HEK293 (cell line): ENCODE measurements around the gene HSPE1.

ENCODE experiments used
- CTCF ChIA-PET: fragments of 350-600 bp; formaldehyde crosslinking; extraction: SDS; loops from one replicate; lab custom pipeline; 2021; ENCODE audit warnings: antibody characterized with exemption; lab: Yijun Ruan, JAX
- POLR2A ChIA-PET: fragments of 300-600 bp; formaldehyde crosslinking; extraction: SDS; loops from one replicate; lab custom pipeline; 2020; ENCODE audit warnings: antibody characterized with exemption, inconsistent platforms; lab: Yijun Ruan, JAX
- H3K27ac ChIP-seq: fragments of 200-500 bp; sonication (Bioruptor generic); 2 replicates; pipeline ENCODE4 v1.5.1; 2014; ENCODE audit warnings: low read depth, low read length, control low read depth, inconsistent platforms; ENCODE audit errors: extremely low read depth
- H3K36me3 ChIP-seq, 2 experiments: fragments of 200-500 bp in 1 of 2; sonication (Bioruptor generic) in 1 of 2; 1 replicate in 1 of 2; 2 replicates in 1 of 2; pipeline ENCODE4 v1.5.1; 2014 to 2017; ENCODE audit warnings: inconsistent platforms in 2 of 2, low read length in 2 of 2; ENCODE audit not compliant: control insufficient read depth in 2 of 2, insufficient read depth in 1 of 2
- H3K4me1 ChIP-seq: fragments of 200-500 bp; sonication (Bioruptor generic); 2 replicates; pipeline ENCODE4 v1.5.1; 2014; ENCODE audit warnings: mild to moderate bottlenecking, low read length, inconsistent platforms; ENCODE audit not compliant: control insufficient read depth, insufficient read depth
- H3K4me3 ChIP-seq: 2 replicates; pipeline ENCODE4 v1.5.1; 2011; ENCODE audit warnings: low read depth, mild to moderate bottlenecking, control low read depth, low read length, moderate library complexity
- H3K9me3 ChIP-seq: fragments of 200-500 bp; sonication (Bioruptor generic); 2 replicates; pipeline ENCODE4 v1.5.1; 2014; ENCODE audit warnings: low read depth, low read length, inconsistent platforms; ENCODE audit not compliant: control insufficient read depth, insufficient read depth
- BCL6B ChIP-seq: fragments of 450-650 bp; formaldehyde crosslinking; IDR thresholded peaks from 2 replicates; pipeline ENCODE4 v1.5.1; 2017; ENCODE audit warnings: missing biosample characterization, missing genetic modification characterization
- EGR2 ChIP-seq: fragments of 450-650 bp; formaldehyde crosslinking; IDR thresholded peaks from 2 replicates; pipeline ENCODE4 v1.5.1; 2016; ENCODE audit warnings: low read depth, missing biosample characterization, missing genetic modification characterization
- IKZF3 ChIP-seq: fragments of 450-650 bp; IDR thresholded peaks from 2 replicates; pipeline ENCODE4 v1.5.0; 2018; ENCODE audit warnings: missing biosample characterization, mild to moderate bottlenecking, missing genetic modification characterization, moderate library complexity
- KLF17 ChIP-seq: fragments of 450-650 bp; formaldehyde crosslinking; IDR thresholded peaks from 2 replicates; pipeline ENCODE4 v1.5.1; 2016; ENCODE audit warnings: missing biosample characterization, missing genetic modification characterization
- KLF7 ChIP-seq: fragments of 450-650 bp; formaldehyde crosslinking; IDR thresholded peaks from 2 replicates; pipeline ENCODE4 v1.5.1; 2016; ENCODE audit warnings: missing biosample characterization, missing genetic modification characterization, borderline replicate concordance
- KLF9 ChIP-seq: fragments of 450-650 bp; formaldehyde crosslinking; IDR thresholded peaks from 2 replicates; pipeline ENCODE4 v1.5.1; 2016; ENCODE audit warnings: missing biosample characterization, missing genetic modification characterization, low read depth
- PRDM2 ChIP-seq: fragments of 450-650 bp; formaldehyde crosslinking; IDR thresholded peaks from 2 replicates; pipeline ENCODE4 v1.5.1; 2016; ENCODE audit warnings: missing biosample characterization, missing genetic modification characterization, borderline replicate concordance
- SP7 ChIP-seq: fragments of 450-650 bp; formaldehyde crosslinking; IDR thresholded peaks from 2 replicates; pipeline ENCODE4 v1.5.1; 2016; ENCODE audit warnings: missing biosample characterization, missing genetic modification characterization
- ZBTB20 ChIP-seq: fragments of 450-650 bp; formaldehyde crosslinking; IDR thresholded peaks from 2 replicates; pipeline ENCODE4 v1.5.1; 2016; ENCODE audit warnings: missing biosample characterization, missing genetic modification characterization
- ZNF16 ChIP-seq: fragments of 450-650 bp; formaldehyde crosslinking; IDR thresholded peaks from 2 replicates; pipeline ENCODE4 v1.5.1; 2016; ENCODE audit warnings: low read depth, missing biosample characterization, missing genetic modification characterization
- ZNF169 ChIP-seq: fragments of 450-650 bp; formaldehyde crosslinking; IDR thresholded peaks from 2 replicates; pipeline ENCODE4 v1.5.1; 2016; ENCODE audit warnings: missing biosample characterization, missing genetic modification characterization
- ZNF354C ChIP-seq: fragments of 450-650 bp; formaldehyde crosslinking; IDR thresholded peaks from 2 replicates; pipeline ENCODE4 v1.5.1; 2016; ENCODE audit warnings: missing biosample characterization, missing genetic modification characterization, low read depth, borderline replicate concordance
- ZNF768 ChIP-seq: fragments of 450-650 bp; formaldehyde crosslinking; IDR thresholded peaks from 2 replicates; pipeline ENCODE4 v1.5.1; 2018; ENCODE audit warnings: missing biosample characterization, mild to moderate bottlenecking, missing genetic modification characterization

Gene HSPE1

GRCh38 chr2:197504000-197504399, 3.8 kb downstream of the HSPE1 start:
- TF ChIP-seq KLF9 (tag by site-specific recombination) = no peak
- TF ChIP-seq SP7 (tag by site-specific recombination) = no peak
- TF ChIP-seq ZNF16 (tag by site-specific recombination) = no peak
- no peak for TF ChIP-seq ZBTB20 (tag by site-specific recombination)
- TF ChIP-seq KLF7 (tag by site-specific recombination) = no peak
- TF ChIP-seq, all 188 proteins: peak for 0
- CTCF ChIA-PET = interaction anchor here (0.7 kb wide), 1 partner anchor 60 kb away, joined by 3 read pairs; no protein-coding TSS in a partner anchor
- 0 out of 2 replicates have a peak, but pooled peaks cover 4% of the 10 kb centered on the region for H3K4me1 ChIP-seq
- H3K36me3 ChIP-seq = peaks cover 18 to 41% of the 10 kb centered on the region in 2 experiments; a peak in 2 of 3 replicates
- POLR2A ChIA-PET = no interaction called here
- H3K27ac ChIP-seq = no peak overlapping the region
- H3K9me3 ChIP-seq = no peaks in the 10 kb centered on the region
- no peak overlapping the region for H3K4me3 ChIP-seq

GRCh38 chr2:197504512-197504911, 4.3 kb downstream of the HSPE1 start:
- H3K4me3 ChIP-seq = no peak overlapping the region
- ChIA-PET CTCF (interaction anchor here (0.7 kb wide), 1 partner anchor 59 kb away, joined by 3 read pairs; no protein-coding TSS in a partner anchor), POLR2A (no interaction called here)
- H3K9me3 ChIP-seq = no peaks in the 10 kb centered on the region
- H3K36me3 ChIP-seq = peaks cover 18 to 39% of the 10 kb centered on the region in 2 experiments; a peak in 2 of 3 replicates
- TF ChIP-seq ZNF768 (tag by site-specific recombination) = no peak
- no peak for TF ChIP-seq ZNF169 (tag by site-specific recombination)
- TF ChIP-seq IKZF3 (tag by site-specific recombination) = no peak
- no peak for TF ChIP-seq PRDM2 (tag by site-specific recombination)
- TF ChIP-seq KLF17 (tag by site-specific recombination) = no peak
- no peak for TF ChIP-seq EGR2 (tag by site-specific recombination)
- no peak for TF ChIP-seq BCL6B (tag by site-specific recombination)
- no peak for TF ChIP-seq ZNF354C (tag by site-specific recombination)
- H3K27ac ChIP-seq = no peak overlapping the region
- 0 out of 2 replicates have a peak, but pooled peaks cover 4% of the 10 kb centered on the region for H3K4me1 ChIP-seq
